DOHH2 (cell line): ENCODE data around the gene SAC3D1.

ENCODE experiments used
- EZH2phosphoT487 ChIP-seq: fragments of 200-600 bp; sonication (generic); IDR thresholded peaks from 2 replicates; pipeline ENCODE4 v1.6.1; 2017; ENCODE audit warnings: borderline replicate concordance, mild to moderate bottlenecking, antibody characterized with exemption, low read length, moderate library complexity, mixed read lengths
- TF ChIP-seq, protein P1 (sequence below): fragments of 200-600 bp; sonication (generic); IDR thresholded peaks from one replicate; pipeline ENCODE4 v1.5.1; 2014; ENCODE audit warnings: antibody characterized with exemption, mild to moderate bottlenecking, low read depth, low read length; ENCODE audit not compliant: poor library complexity, severe bottlenecking

DNA sequence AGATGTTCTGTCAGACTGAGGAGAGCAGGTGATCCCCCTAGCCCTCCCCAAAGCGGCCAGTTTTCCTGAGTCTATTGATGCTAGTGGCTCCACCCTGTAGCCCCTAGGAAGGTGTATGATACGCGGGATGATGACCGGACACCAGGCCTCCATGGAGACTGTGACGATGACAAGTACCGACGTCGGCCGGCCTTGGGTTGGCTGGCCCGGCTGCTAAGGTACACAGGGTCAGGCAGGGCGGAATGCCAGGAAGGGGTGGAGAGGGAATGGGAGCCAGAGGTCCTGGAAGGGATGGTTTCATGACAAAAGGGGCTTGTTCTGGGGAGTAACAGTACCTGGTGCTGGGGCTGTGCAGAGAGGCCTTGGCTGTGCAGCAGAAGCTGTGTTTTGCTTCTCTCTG is 46.2 kb downstream of the SAC3D1 start:
- TF ChIP-seq, protein P1, sequence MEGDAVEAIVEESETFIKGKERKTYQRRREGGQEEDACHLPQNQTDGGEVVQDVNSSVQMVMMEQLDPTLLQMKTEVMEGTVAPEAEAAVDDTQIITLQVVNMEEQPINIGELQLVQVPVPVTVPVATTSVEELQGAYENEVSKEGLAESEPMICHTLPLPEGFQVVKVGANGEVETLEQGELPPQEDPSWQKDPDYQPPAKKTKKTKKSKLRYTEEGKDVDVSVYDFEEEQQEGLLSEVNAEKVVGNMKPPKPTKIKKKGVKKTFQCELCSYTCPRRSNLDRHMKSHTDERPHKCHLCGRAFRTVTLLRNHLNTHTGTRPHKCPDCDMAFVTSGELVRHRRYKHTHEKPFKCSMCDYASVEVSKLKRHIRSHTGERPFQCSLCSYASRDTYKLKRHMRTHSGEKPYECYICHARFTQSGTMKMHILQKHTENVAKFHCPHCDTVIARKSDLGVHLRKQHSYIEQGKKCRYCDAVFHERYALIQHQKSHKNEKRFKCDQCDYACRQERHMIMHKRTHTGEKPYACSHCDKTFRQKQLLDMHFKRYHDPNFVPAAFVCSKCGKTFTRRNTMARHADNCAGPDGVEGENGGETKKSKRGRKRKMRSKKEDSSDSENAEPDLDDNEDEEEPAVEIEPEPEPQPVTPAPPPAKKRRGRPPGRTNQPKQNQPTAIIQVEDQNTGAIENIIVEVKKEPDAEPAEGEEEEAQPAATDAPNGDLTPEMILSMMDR = no peak
- no peak for TF ChIP-seq EZH2phosphoT487
